ENCODE results near the gene RAF1. TPM values are rescaled to one million over a fixed set of nuclear protein-coding genes. Genes with fewer than 3 reads are reported as not detected.

The RAF1 gene
- total RNA-seq, 1 donor from 2014 or later: 96.8 TPM

- DNase-seq (ENCODE audit: low spot score): no peak
- Mint-ChIP-seq H3K4me1 (ENCODE audit: unreplicated experiment) (peaks cover 21% of the 10 kb centered on the region), H3K27me3 (ENCODE audit: unreplicated experiment) (peaks cover 11% of the 10 kb centered on the region), H3K4me3 (ENCODE audit: unreplicated experiment) (no peak overlapping the region), H3K27ac (ENCODE audit: unreplicated experiment) (peak overlapping the region; percentile 81), H3K36me3 (ENCODE audit: low read depth, unreplicated experiment) (peaks cover 56% of the 10 kb centered on the region), H3K9me3 (ENCODE audit: unreplicated experiment) (no peaks in the 10 kb centered on the region)
- no peak for TF ChIP-seq CTCF (IDR thresholded peaks at IDR 0.05; ENCODE audit: unreplicated experiment)
Observed at GRCh38 chr3:12579905-12580304, 84.0 kb downstream of the RAF1 start.

- Mint-ChIP-seq H3K27ac (ENCODE audit: unreplicated experiment) (peak overlapping the region; percentile 81), H3K4me1 (ENCODE audit: unreplicated experiment) (peaks cover 16% of the 10 kb centered on the region), H3K36me3 (ENCODE audit: low read depth, unreplicated experiment) (peaks cover 51% of the 10 kb centered on the region), H3K9me3 (ENCODE audit: unreplicated experiment) (no peaks in the 10 kb centered on the region), H3K4me3 (ENCODE audit: unreplicated experiment) (no peak overlapping the region), H3K27me3 (ENCODE audit: unreplicated experiment) (peaks cover 10% of the 10 kb centered on the region)
- no peak for TF ChIP-seq CTCF (IDR thresholded peaks at IDR 0.05; ENCODE audit: unreplicated experiment)
- no peak for DNase-seq (ENCODE audit: low spot score)
Observed at GRCh38 chr3:12579456-12579855, 84.5 kb downstream of the RAF1 start.

GRCh38 chr3:12578742-12579141 is 85.2 kb downstream of the RAF1 start:
- TF ChIP-seq CTCF (IDR thresholded peaks at IDR 0.05; ENCODE audit: unreplicated experiment): no peak
- H3K36me3 Mint-ChIP-seq (ENCODE audit: low read depth, unreplicated experiment): peaks cover 55% of the 10 kb centered on the region
- H3K27me3 Mint-ChIP-seq (ENCODE audit: unreplicated experiment): peaks cover 10% of the 10 kb centered on the region
- H3K9me3 Mint-ChIP-seq (ENCODE audit: unreplicated experiment): no peaks in the 10 kb centered on the region
- H3K4me1 Mint-ChIP-seq (ENCODE audit: unreplicated experiment): peaks cover 15% of the 10 kb centered on the region
- no peak for DNase-seq (ENCODE audit: low spot score)
- no peak overlapping the region for H3K27ac Mint-ChIP-seq (ENCODE audit: unreplicated experiment)
- H3K4me3 Mint-ChIP-seq (ENCODE audit: unreplicated experiment): no peak overlapping the region

- TF ChIP-seq CTCF (IDR thresholded peaks at IDR 0.05; ENCODE audit: unreplicated experiment): no peak
- Mint-ChIP-seq H3K27ac (ENCODE audit: unreplicated experiment) (no peak overlapping the region), H3K4me3 (ENCODE audit: unreplicated experiment) (no peak overlapping the region), H3K9me3 (ENCODE audit: unreplicated experiment) (no peaks in the 10 kb centered on the region), H3K4me1 (ENCODE audit: unreplicated experiment) (peaks cover 15% of the 10 kb centered on the region), H3K27me3 (ENCODE audit: unreplicated experiment) (peaks cover 7% of the 10 kb centered on the region), H3K36me3 (ENCODE audit: low read depth, unreplicated experiment) (peaks cover 53% of the 10 kb centered on the region)
- DNase-seq (ENCODE audit: low spot score): no peak
Observed at GRCh38 chr3:12577379-12577778, 86.5 kb downstream of the RAF1 start.

- no peaks in the 10 kb centered on the region for H3K9me3 Mint-ChIP-seq (ENCODE audit: unreplicated experiment)
- no peak overlapping the region for H3K4me3 Mint-ChIP-seq (ENCODE audit: unreplicated experiment)
- no peak overlapping the region for H3K27ac Mint-ChIP-seq (ENCODE audit: unreplicated experiment)
Observed at GRCh38 chr3:12574661-12575060, 89.3 kb downstream of the RAF1 start.

More at GRCh38 chr3:12574661-12575060, 89.3 kb downstream of the RAF1 start:
- Mint-ChIP-seq H3K4me1 (ENCODE audit: unreplicated experiment) (peaks cover 6% of the 10 kb centered on the region), H3K36me3 (ENCODE audit: low read depth, unreplicated experiment) (peaks cover 58% of the 10 kb centered on the region), H3K27me3 (ENCODE audit: unreplicated experiment) (peaks cover 4% of the 10 kb centered on the region)
- TF ChIP-seq CTCF (IDR thresholded peaks at IDR 0.05; ENCODE audit: unreplicated experiment): no peak
- DNase-seq (ENCODE audit: low spot score): no peak

Data from endothelial cell (in vitro differentiated cells).